NCI-H2081 (cell line): Measurements from ENCODE around the gene PARVA.
A peak's percentile ranks its signal among the peaks of the same experiment; 100 is the strongest.

Source experiments
- DNase-seq, 2 experiments: peaks; one replicate each; lab custom pipeline; 2025; lab: John Stamatoyannopoulos, UW

Gene PARVA

GRCh38 chr11:12403997-12404350 lies 26.6 kb downstream of the PARVA start:
- no peak for DNase-seq

- no peak for DNase-seq
These were observed 27.1 kb downstream of the PARVA start for GRCh38 chr11:12404436-12404835.

GRCh38 chr11:12408156-12408770 lies 30.9 kb downstream of the PARVA start:
- DNase-seq, result no peak

- DNase-seq, result no peak
These were observed 32.2 kb downstream of the PARVA start for GRCh38 chr11:12409621-12410005.

GRCh38 chr11:12410006-12410728 lies 32.8 kb downstream of the PARVA start:
- peak in 1 of 2 experiments; percentile 53 for DNase-seq

- no peak for DNase-seq
These were observed 34.0 kb downstream of the PARVA start for GRCh38 chr11:12411393-12411792.

GRCh38 chr11:12411806-12412727 lies 34.7 kb downstream of the PARVA start:
- DNase-seq, result peak; percentile 65 to 66

GRCh38 chr11:12413141-12414052 lies 36.0 kb downstream of the PARVA start:
- no peak for DNase-seq

GRCh38 chr11:12414611-12415010 lies 37.2 kb downstream of the PARVA start:
- no peak for DNase-seq

- no peak for DNase-seq
These were observed 38.1 kb downstream of the PARVA start for GRCh38 chr11:12415342-12415966.

- no peak for DNase-seq
These were observed 39.2 kb downstream of the PARVA start for GRCh38 chr11:12416552-12416951.

GRCh38 chr11:12417691-12418611 lies 40.6 kb downstream of the PARVA start:
- no peak for DNase-seq

GRCh38 chr11:12420040-12420439 lies 42.7 kb downstream of the PARVA start:
- DNase-seq, result no peak

- DNase-seq, result no peak
These were observed 43.3 kb downstream of the PARVA start for GRCh38 chr11:12420706-12421105.

- no peak for DNase-seq
These were observed 44.0 kb downstream of the PARVA start for GRCh38 chr11:12421386-12421785.

GRCh38 chr11:12426176-12426575 lies 48.8 kb downstream of the PARVA start:
- no peak for DNase-seq

GRCh38 chr11:12429155-12429554 lies 51.8 kb downstream of the PARVA start:
- no peak for DNase-seq

GRCh38 chr11:12430351-12430750 lies 53.0 kb downstream of the PARVA start:
- DNase-seq, result no peak

GRCh38 chr11:12430954-12431595 lies 53.7 kb downstream of the PARVA start:
- DNase-seq, result no peak

- DNase-seq, result no peak
These were observed 55.1 kb downstream of the PARVA start for GRCh38 chr11:12432507-12432906.
